ENCODE results near the gene BCORL1. TPM values are rescaled to one million over a fixed set of nuclear protein-coding genes. Genes with fewer than 3 reads are reported as not detected.

The BCORL1 gene
- total and polyA plus RNA-seq, 2 of the 4 experiments (the other 2 are of a cell fraction) = 0.54 to 1.6 TPM

- H4K8ac ChIP-seq (ENCODE audit: low read depth in 2 of 2, low read length in 2 of 2) = no peak overlapping the region
- H3K4me2 ChIP-seq (ENCODE audit: low read depth, low read length) = no peak overlapping the region
- CTCF ChIA-PET = no interaction called here
- H3K4ac ChIP-seq (ENCODE audit: low read depth, low read length) = no peak overlapping the region
- H3K36me3 ChIP-seq (ENCODE audit: control insufficient read depth, insufficient read depth, low read length) = peaks cover 16% of the 10 kb centered on the region; the same call in 1 of the 2 replicates
- DNase-seq (no peak), ATAC-seq (ENCODE audit: low read depth) (no peak)
- no peak overlapping the region for H2AK5ac ChIP-seq (ENCODE audit: low read depth, low read length)
- H3K4me3 ChIP-seq (ENCODE audit: insufficient read depth, low read depth, low read length) = no peak overlapping the region
- no peak overlapping the region for H4K5ac ChIP-seq (ENCODE audit: low read depth, low read length)
- dilution Hi-C loops (cut with HindIII; ENCODE audit: low sequenced_read_pairs, unreplicated experiment) = no loop called here
- BruUV-seq (replicated peaks) = no TSS peak
- H3K9me1 ChIP-seq (ENCODE audit: insufficient read depth, low read length) = no peaks in the 10 kb centered on the region
- no peak overlapping the region for H2AK9ac ChIP-seq (replicated peaks; ENCODE audit: low read depth, low read length, poor library complexity)
- H3K27ac ChIP-seq (ENCODE audit: insufficient read depth, low read length) = no peak overlapping the region
- H2BK5ac ChIP-seq (ENCODE audit: low read depth, low read length, poor library complexity, severe bottlenecking) = no peak overlapping the region
- POLR2A ChIA-PET (ENCODE audit: unreplicated experiment) = no interaction called here
- intact Hi-C loops (cut with micrococcal nuclease) = no loop called here
- H3K23ac ChIP-seq (ENCODE audit: low read depth, low read length) = no peak overlapping the region
- 90% methylated on average over 2 of the region's 12 CpGs; no CpG with 5 or more reads in 1 of the 2 experiments for WGBS, 2 experiments (ENCODE audit: extremely low coverage in 2 of 2, insufficient read length in 1 of 2)
- H4K91ac ChIP-seq (ENCODE audit: insufficient read depth, low read depth, low read length) = no peak overlapping the region
- no peak overlapping the region for H2BK20ac ChIP-seq (ENCODE audit: low read depth, low read length)
- H3K9me3 ChIP-seq (ENCODE audit: control insufficient read depth, insufficient read depth, low read length) = no peaks in the 10 kb centered on the region; the same call in 1 of the 2 replicates
- H2AFZ ChIP-seq (replicated peaks; ENCODE audit: low read length, poor library complexity) = no peak overlapping the region
- no peak overlapping the region for H3K56ac ChIP-seq (ENCODE audit: extremely low read depth, insufficient read depth, low read length)
- no peaks in the 10 kb centered on the region for H4K20me1 ChIP-seq (ENCODE audit: insufficient read depth, low read length)
- no peak overlapping the region for H3K9ac ChIP-seq (ENCODE audit: low read depth, low read length)
- H3K14ac ChIP-seq (replicated peaks; ENCODE audit: low read depth, low read length) = no peak overlapping the region
- no peak overlapping the region for H2BK120ac ChIP-seq (ENCODE audit: low read depth, low read length)
- H3K4me1 ChIP-seq (ENCODE audit: control insufficient read depth, insufficient read depth, low read length) = peaks cover 3% of the 10 kb centered on the region; the same call in 1 of the 2 replicates
- H2BK15ac ChIP-seq (ENCODE audit: low read depth, low read length) = no peak overlapping the region
- H3K79me1 ChIP-seq (ENCODE audit: low read depth in 1 of 2, low read length in 2 of 2) = no peaks in the 10 kb centered on the region
- H3K27me3 ChIP-seq (ENCODE audit: control insufficient read depth, insufficient read depth, low read length) = no peaks in the 10 kb centered on the region; the same call in 1 of the 2 replicates
- no peak overlapping the region for H3K18ac ChIP-seq (ENCODE audit: low read depth, low read length)
- in situ Hi-C loops (cut with MboI; ENCODE audit: low sequenced_read_pairs) = no loop called here
- TF ChIP-seq RCOR1 (IDR thresholded peaks at IDR 0.05; ENCODE audit: insufficient replicate concordance, low read length) (no peak), CTCF (conservative IDR thresholded peaks at IDR 0.05; ENCODE audit: low read depth, low read length) (no peak), POLR2A (IDR thresholded peaks at IDR 0.05; ENCODE audit: low read depth, low read length) (no peak), RAD21 (IDR thresholded peaks at IDR 0.05; ENCODE audit: low read length) (no peak), NFE2L2 (IDR thresholded peaks at IDR 0.05; ENCODE audit: low read depth, low read length) (no peak), SMC3 (IDR thresholded peaks at IDR 0.05; ENCODE audit: low read depth, low read length) (no peak), USF2 (IDR thresholded peaks at IDR 0.05; ENCODE audit: low read depth, low read length) (no peak), BHLHE40 (IDR thresholded peaks at IDR 0.05; ENCODE audit: low read depth, low read length) (no peak), RFX5 (IDR thresholded peaks at IDR 0.05; ENCODE audit: low read depth, low read length) (no peak), CHD1 (IDR thresholded peaks at IDR 0.05; ENCODE audit: low read depth, low read length) (no peak), CEBPB (IDR thresholded peaks at IDR 0.05; ENCODE audit: low read depth, low read length) (no peak), ELK1 (IDR thresholded peaks at IDR 0.05; ENCODE audit: borderline replicate concordance, low read depth, low read length) (no peak), MXI1 (IDR thresholded peaks at IDR 0.05; ENCODE audit: borderline replicate concordance, low read depth, low read length) (no peak), MAZ (IDR thresholded peaks at IDR 0.05; ENCODE audit: borderline replicate concordance, low read depth, low read length) (no peak), FOS (IDR thresholded peaks at IDR 0.05; ENCODE audit: low read depth, low read length) (no peak)
Measured at GRCh38 chrX:130051176-130051845, 68.9 kb downstream of the BCORL1 start.

Data from IMR-90 (cell line).